Midbrain (tissue), 1 donor: ENCODE results near the gene CTBP2.
A peak's percentile ranks its signal among the peaks of the same experiment; 100 is the strongest.
"Not testable (repeated sequence)": the region's sequence is repeated elsewhere in the genome, so short reads cannot be mapped to it uniquely, and the experiment has no call there.

Source experiments
- DNase-seq: peaks from one replicate; lab custom pipeline; 2025; lab: John Stamatoyannopoulos, UW

CTBP2 gene

DNA sequence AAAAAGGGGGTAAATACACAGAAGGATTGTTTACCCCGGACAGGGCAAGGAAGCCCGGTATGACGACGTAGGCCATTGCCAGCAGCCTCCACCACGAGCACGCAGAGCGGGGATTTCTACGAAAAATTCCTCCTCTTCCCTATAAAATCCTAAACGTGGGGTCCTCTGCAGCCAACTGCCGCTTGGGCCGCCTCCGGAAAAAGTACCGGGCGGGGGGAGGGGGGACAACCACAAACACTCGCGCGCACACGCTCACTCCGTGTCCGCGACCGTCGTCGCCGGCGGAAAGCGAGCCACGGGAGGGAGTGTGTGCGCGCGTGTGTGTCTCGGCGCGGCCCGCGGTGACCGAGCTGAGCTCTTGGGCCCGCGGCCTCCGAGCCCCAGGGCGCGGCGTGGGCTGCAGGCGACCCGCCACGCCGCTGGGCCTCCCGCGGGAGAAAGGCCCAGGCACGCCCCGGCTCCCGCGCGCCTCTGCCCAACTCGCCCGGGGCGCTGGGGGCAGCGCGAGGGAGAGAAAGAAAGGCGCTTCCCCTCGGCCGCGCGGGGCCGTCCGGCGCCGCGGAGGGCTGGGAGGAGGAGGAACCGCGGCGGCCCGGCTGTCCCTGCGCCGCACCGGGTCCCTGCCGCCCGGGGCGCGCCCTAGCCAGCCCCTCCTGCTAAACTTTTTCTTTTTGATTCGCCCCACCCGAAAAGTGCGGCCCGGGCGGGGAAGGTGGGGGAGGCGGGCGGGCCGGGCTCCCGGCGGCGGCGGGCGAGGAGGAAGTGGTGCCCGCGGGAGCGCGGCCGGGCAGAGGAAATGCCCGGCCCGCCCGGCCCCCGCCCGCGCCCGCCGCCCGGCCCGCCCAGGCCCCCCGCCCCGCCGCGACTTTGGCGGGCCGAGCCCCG is 1.5 kb downstream of the CTBP2 start:
- DNase-seq = peak; percentile 81

DNA sequence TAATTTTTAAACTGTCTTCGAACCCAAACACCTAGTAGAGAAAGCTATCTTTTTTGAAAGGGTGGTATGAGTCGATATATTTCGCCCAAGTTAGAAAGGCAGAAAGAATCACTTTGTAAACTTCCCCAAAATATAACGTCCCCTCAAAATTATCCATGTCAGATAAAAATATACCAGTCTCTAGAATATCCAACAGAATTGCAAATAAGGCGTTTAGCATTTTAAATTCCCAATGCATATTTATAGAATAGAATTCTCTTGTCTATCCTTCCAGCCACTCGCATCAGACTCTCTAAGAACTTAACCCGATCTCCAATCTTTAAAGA is 2.1 kb downstream of the CTBP2 start:
- DNase-seq = peak; percentile 57

- no peak for DNase-seq
Measured at GRCh38 chr10:125157505-125157904, 2.9 kb downstream of the CTBP2 start.

- no peak for DNase-seq
Measured at GRCh38 chr10:125156739-125157480, 3.5 kb downstream of the CTBP2 start.

- DNase-seq = no peak
Measured at GRCh38 chr10:125156196-125156595, 4.2 kb downstream of the CTBP2 start.

DNA sequence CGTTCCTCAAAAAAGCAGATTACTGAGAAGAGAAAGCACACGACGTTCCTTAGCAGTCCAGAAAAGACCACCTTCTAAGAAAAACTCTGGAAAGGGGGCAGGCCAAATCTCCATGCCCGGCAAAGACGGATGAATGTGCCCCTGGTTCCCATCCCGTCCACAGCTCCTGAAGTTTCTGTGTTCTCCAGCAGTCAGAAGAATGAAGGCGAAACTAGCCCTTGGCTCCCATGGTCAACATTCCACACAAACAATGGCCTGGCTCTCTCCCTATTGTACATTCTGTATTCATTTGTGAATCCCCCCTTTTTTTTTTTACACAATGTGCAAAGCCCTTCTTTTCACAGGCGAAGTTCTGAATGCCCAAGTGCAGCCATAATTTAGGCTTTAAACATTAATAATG is 5.3 kb downstream of the CTBP2 start:
- DNase-seq = peak; percentile 42

DNA sequence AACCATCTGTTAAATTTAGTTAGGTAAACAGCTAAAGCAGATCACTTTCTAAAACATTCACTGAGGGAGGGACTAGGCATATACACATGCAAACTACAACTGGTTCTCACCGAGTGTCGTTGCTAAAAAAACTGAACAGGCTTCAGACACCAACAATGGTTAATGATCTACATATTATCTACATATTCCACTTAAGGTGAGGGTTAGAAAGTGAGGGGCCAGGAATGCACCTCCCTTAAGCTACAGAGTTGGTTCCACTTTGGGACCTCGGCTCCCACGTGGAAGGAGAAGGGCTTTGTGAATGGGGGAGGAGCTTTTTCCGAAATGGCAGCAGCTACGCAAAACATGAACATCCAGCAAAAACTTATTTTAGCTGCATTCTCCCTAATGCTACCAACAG is 5.8 kb downstream of the CTBP2 start:
- DNase-seq = peak; percentile 41

GRCh38 chr10:125153703-125154490 is 6.5 kb downstream of the CTBP2 start:
- DNase-seq = no peak

DNA sequence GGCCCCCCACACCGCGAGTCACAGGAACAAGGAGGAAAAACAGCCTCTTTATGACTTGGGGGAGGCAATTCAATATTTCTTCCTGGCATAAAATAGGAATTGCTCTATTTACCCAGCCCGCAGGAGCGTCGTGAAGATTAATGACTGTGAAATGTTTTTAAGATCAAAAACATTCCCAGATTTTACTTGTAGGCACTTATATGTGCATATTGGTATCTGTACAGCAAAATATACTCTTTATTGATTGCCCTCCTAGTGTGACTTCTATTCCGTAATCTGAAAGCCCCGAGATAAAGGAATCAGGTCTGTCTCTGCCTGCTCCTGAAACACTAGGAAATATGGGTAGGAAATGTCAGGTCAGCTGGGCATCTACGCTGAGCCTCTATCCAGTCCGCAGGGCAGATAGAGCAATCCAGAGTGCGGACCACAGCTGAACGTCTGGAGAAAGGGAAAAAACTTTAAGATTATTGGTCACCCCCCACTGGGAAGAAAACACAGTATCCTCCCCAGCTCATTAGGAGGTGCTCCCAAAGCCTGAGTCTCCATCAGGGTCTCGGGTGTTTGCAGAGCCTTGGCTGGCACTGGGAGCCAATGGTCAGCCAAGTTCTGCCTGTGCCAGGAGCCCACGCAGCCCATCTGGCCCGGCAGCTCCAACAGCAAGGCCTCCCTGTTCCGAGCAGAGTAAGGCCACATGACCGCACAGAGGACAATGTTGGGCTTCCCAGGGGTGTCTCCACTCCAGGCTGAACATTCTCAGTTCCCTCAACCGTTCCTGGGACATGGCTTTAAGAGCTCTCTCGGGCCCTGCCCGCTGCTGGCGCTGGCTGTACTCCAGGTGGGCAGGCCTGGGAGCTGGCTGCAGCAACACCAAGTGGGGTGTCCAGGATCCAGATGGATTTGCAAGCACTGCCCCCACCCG is 7.7 kb downstream of the CTBP2 start:
- DNase-seq = peak; percentile 83

- DNase-seq = no peak
Measured at GRCh38 chr10:125151553-125152449, 8.6 kb downstream of the CTBP2 start.

- DNase-seq = no peak
Measured at GRCh38 chr10:125151170-125151552, 9.2 kb downstream of the CTBP2 start.

DNA sequence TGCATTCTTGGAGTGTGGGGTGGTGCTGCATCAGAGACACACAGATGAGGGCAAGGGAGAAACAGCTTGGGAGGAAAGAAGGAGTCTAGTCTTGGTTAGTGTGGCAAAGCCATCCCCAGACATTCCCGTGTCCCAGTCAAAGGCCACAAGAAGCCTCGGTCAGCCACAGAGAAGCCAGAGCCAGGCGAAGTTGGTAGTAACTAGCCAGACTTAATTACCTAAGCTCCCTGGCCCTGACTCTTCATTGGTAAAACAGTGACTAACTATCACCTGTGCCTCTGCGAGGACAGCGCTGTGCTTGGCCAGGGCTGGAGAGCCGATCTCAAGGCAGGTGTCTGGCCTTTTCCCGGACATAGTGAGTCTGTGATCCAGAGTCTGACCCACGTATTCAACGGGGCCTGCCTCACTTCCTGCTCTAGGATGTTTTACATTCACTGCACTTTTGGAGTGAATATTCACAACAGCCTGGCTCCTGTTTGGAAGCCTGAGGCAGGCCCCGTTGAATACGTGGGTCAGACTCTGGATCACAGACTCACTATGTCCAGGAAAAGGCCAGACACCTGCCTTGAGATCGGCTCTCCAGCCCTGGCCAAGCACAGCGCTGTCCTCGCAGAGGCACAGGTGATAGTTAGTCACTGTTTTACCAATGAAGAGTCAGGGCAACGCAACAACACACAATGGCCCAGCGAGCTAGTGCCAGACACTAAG is 9.8 kb downstream of the CTBP2 start:
- DNase-seq = not testable (repeated sequence)

GRCh38 chr10:125149680-125150047 is 10.7 kb downstream of the CTBP2 start:
- no peak for DNase-seq

DNA sequence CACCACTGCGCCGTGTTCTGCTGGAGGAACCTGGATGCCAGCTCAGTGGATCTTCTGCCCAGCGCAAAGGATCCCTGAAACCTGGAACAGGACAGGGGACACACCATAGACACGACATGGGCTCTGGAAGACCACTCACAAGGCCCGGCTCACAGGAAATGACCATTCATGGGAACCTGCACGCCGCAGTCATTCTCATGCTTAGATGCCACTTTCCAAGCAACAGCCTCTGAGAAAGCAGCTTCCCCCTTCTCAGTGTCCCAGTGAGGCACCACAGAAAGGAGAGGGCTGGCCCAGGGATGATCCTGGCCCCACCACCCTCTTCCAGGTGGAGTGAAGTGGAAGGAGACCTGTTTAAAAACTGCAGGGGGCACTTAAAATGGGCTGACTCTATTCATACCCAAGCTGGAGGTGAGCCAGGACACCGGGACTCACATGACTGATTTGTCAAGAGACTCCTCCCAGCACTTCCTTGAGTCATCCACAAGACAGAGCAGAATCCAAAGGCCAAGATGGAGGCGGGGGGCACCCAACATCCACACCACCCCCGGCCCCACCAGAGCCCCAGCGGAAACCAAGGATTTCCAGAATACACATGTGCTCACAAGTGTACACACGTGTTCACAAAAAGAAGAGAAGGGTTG is 11.2 kb downstream of the CTBP2 start:
- DNase-seq = no peak

DNA sequence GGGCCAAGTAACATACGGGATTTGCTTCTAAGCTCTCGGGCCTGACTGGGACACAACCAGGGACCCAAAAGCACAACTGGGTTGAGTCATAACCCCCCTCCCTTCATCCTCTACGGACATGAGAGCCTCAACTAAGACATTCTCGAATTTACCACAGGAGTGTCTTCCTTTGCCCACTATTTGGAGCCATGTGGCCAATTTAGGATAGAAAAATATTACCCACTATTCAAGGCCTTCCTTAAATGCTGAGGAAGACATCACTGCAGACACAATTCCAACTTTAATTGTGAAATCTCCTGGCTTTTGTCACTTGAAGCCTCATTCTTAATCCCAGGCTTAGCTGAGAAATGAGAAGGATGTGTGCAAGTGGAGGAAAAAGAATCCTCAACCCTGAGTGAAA is 11.8 kb downstream of the CTBP2 start:
- DNase-seq = no peak

DNA sequence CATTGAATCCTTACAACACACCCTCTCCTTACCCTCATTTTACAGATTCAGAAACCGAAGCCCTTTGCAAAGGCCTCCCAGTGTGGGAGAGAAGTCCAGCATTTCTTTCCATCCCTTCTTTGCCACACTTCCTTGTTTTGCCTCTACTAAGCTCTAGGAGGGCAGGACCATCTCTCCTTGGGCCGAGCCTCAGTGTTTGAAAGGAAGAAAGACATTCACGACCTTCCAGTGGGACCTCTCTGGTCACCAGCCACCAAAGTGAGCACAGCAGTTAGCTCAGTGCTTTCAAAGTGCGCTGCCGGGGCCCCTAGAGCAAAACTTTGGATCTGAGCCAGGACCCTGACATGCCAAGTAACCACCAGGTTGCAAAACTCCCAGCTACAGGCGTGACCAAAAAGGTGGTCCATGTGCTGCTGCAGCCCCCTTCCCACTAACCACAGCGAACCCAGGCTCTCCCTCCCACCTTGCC is 12.4 kb downstream of the CTBP2 start:
- no peak for DNase-seq

- DNase-seq = no peak
Measured at GRCh38 chr10:125146791-125147579, 13.4 kb downstream of the CTBP2 start.

- DNase-seq = no peak
Measured at GRCh38 chr10:125145636-125146035, 14.7 kb downstream of the CTBP2 start.
